Loucy (cell line): ENCODE data around the gene FAU.
"Not testable (repeated sequence)": the region's sequence is repeated elsewhere in the genome, so short reads cannot be mapped to it uniquely, and the experiment has no call there.

Source experiments
- H2AFZ ChIP-seq: fragments of 200-600 bp; sonication (generic); 2 replicates; pipeline ENCODE4 v1.6.0; 2016; ENCODE audit warnings: antibody characterized with exemption, mild to moderate bottlenecking, low read length, moderate library complexity
- H3F3A ChIP-seq: fragments of 200-600 bp; 2 replicates; pipeline ENCODE4 v1.6.0; 2016; ENCODE audit warnings: antibody characterized with exemption, low read depth, mild to moderate bottlenecking
- H3K27me3 ChIP-seq: fragments of 200-600 bp; sonication (generic); 2 replicates; pipeline ENCODE4 v1.6.1; 2014; ENCODE audit warnings: low read length, mild to moderate bottlenecking; ENCODE audit not compliant: insufficient read depth, poor library complexity, severe bottlenecking
- H3K36me3 ChIP-seq: fragments of 200-600 bp; sonication (generic); 2 replicates; pipeline ENCODE4 v1.6.1; 2016; ENCODE audit warnings: low read length; ENCODE audit not compliant: insufficient read depth
- H3K4me1 ChIP-seq: fragments of 200-600 bp; sonication (generic); 2 replicates; pipeline ENCODE4 v1.5.1; 2014; ENCODE audit warnings: low read length, mild to moderate bottlenecking; ENCODE audit not compliant: insufficient read depth, poor library complexity, severe bottlenecking
- H3K4me2 ChIP-seq: fragments of 200-600 bp; sonication (generic); 2 replicates; pipeline ENCODE4 v1.6.0; 2014; ENCODE audit warnings: antibody characterized with exemption, low read length, low read depth, mild to moderate bottlenecking; ENCODE audit not compliant: poor library complexity, severe bottlenecking
- H3K4me3 ChIP-seq: fragments of 200-600 bp; sonication (generic); 2 replicates; pipeline ENCODE4 v1.5.1; 2014; ENCODE audit warnings: low read length, mild to moderate bottlenecking, mixed read lengths; ENCODE audit not compliant: poor library complexity, severe bottlenecking
- H3K79me2 ChIP-seq: fragments of 200-600 bp; sonication (generic); 2 replicates; pipeline ENCODE4 v1.6.1; 2014; ENCODE audit warnings: low read length; ENCODE audit not compliant: insufficient read depth
- H3K9ac ChIP-seq: fragments of 200-600 bp; sonication (generic); 2 replicates; pipeline ENCODE4 v1.6.0; 2014; ENCODE audit warnings: mild to moderate bottlenecking, low read depth, low read length, moderate library complexity; ENCODE audit not compliant: poor library complexity, severe bottlenecking
- H3K9me2 ChIP-seq: fragments of 200-600 bp; sonication (generic); replicated peaks from 2 replicates; pipeline ENCODE4 v1.6.1; 2016; ENCODE audit warnings: low read depth, low read length, mixed read lengths
- H3K9me3 ChIP-seq: fragments of 200-600 bp; sonication (generic); 2 replicates; pipeline ENCODE4 v1.6.1; 2014; ENCODE audit warnings: mild to moderate bottlenecking, antibody characterized with exemption, low read length, low read depth; ENCODE audit not compliant: insufficient read depth
- H4K20me1 ChIP-seq: fragments of 200-600 bp; sonication (generic); 2 replicates; pipeline ENCODE4 v1.6.0; 2014; ENCODE audit warnings: antibody characterized with exemption, low read length, mild to moderate bottlenecking; ENCODE audit not compliant: insufficient read depth, poor library complexity, severe bottlenecking
- CTCF ChIP-seq: fragments of 200-600 bp; sonication (generic); conservative IDR thresholded peaks from 2 replicates; pipeline ENCODE4 v1.5.1; 2014; ENCODE audit warnings: mild to moderate bottlenecking, antibody characterized with exemption, low read length
- EZH2phosphoT487 ChIP-seq: fragments of 200-600 bp; IDR thresholded peaks from 2 replicates; pipeline ENCODE4 v1.6.1; 2018; ENCODE audit warnings: antibody characterized with exemption, mild to moderate bottlenecking, moderate library complexity, borderline replicate concordance

The FAU gene

GRCh38 chr11:65152122-65152521 is 30.2 kb upstream of the FAU start:
- TF ChIP-seq CTCF: no peak
- no peak for TF ChIP-seq EZH2phosphoT487
- Histone ChIP-seq H3K27me3 (no peaks in the 10 kb centered on the region), H3K36me3 (no peaks in the 10 kb centered on the region), H3K4me2 (no peak overlapping the region), H4K20me1 (no peaks in the 10 kb centered on the region), H3K9me3 (no peaks in the 10 kb centered on the region), H3K9me2 (no peaks in the 10 kb centered on the region), H3K9ac (no peak overlapping the region), H3K4me3 (no peak overlapping the region), H3K79me2 (no peaks in the 10 kb centered on the region), H3K4me1 (no peaks in the 10 kb centered on the region), H3F3A (no peaks in the 10 kb centered on the region), H2AFZ (peak overlapping the region; percentile 6; the same call in 1 of the 2 replicates)

GRCh38 chr11:65151331-65151899 is 29.5 kb upstream of the FAU start:
- H4K20me1 ChIP-seq: no peaks in the 10 kb centered on the region
- H3K4me1 ChIP-seq: no peaks in the 10 kb centered on the region
- no peaks in the 10 kb centered on the region for H3K9me2 ChIP-seq
- no peak for TF ChIP-seq CTCF
- no peak for TF ChIP-seq EZH2phosphoT487
- no peak overlapping the region for H3K4me3 ChIP-seq
- no peak overlapping the region for H3K9ac ChIP-seq
- no peaks in the 10 kb centered on the region for H3K27me3 ChIP-seq
- H3K79me2 ChIP-seq: no peaks in the 10 kb centered on the region
- H2AFZ ChIP-seq: 0 out of 2 replicates have a peak overlapping the region, but pooled peaks have one; percentile 68
- no peaks in the 10 kb centered on the region for H3F3A ChIP-seq
- no peaks in the 10 kb centered on the region for H3K36me3 ChIP-seq
- no peak overlapping the region for H3K4me2 ChIP-seq
- H3K9me3 ChIP-seq: no peaks in the 10 kb centered on the region

- Histone ChIP-seq H3K4me3 (no peak overlapping the region), H2AFZ (no peak overlapping the region), H3K27me3 (no peaks in the 10 kb centered on the region), H3K36me3 (no peaks in the 10 kb centered on the region), H3K9me3 (no peaks in the 10 kb centered on the region), H3K4me2 (no peak overlapping the region), H3F3A (no peaks in the 10 kb centered on the region), H4K20me1 (no peaks in the 10 kb centered on the region), H3K79me2 (no peaks in the 10 kb centered on the region), H3K9ac (no peak overlapping the region), H3K9me2 (no peaks in the 10 kb centered on the region), H3K4me1 (no peaks in the 10 kb centered on the region)
- TF ChIP-seq CTCF (no peak), EZH2phosphoT487 (no peak)
Measured at GRCh38 chr11:65150509-65151299, 28.8 kb upstream of the FAU start.

GRCh38 chr11:65150131-65150508 is 28.2 kb upstream of the FAU start:
- H3K9me3 ChIP-seq, H3K79me2 ChIP-seq, H3K4me3 ChIP-seq, H3K36me3 ChIP-seq, H3K9me2 ChIP-seq, H3F3A ChIP-seq, H4K20me1 ChIP-seq, H3K27me3 ChIP-seq, H3K4me2 ChIP-seq, H3K4me1 ChIP-seq, H2AFZ ChIP-seq, H3K9ac ChIP-seq: not testable (repeated sequence)
